Endothelial cell of umbilical vein (primary cell): ENCODE results near the gene ULBP2.

Source experiments
- CTCF ChIP-seq, 2 donors: IDR thresholded peaks; 1 replicate in 1 of 2; 2 replicates in 1 of 2; pipeline ENCODE4 v1.5.1; 2011; ENCODE audit warnings: low read length in 2 of 2, mild to moderate bottlenecking in 2 of 2, moderate library complexity in 2 of 2, control low read depth in 1 of 2, inconsistent platforms in 1 of 2, low read depth in 1 of 2; ENCODE audit not compliant: insufficient read depth in 1 of 2; ENCODE audit errors: extremely low read depth in 1 of 2
- EZH2 ChIP-seq: IDR thresholded peaks from 2 replicates; pipeline ENCODE4 v1.6.1; 2012; ENCODE audit warnings: borderline replicate concordance, low read depth, mild to moderate bottlenecking, moderate library complexity, low read length, inconsistent platforms; ENCODE audit not compliant: severe bottlenecking
- FOS ChIP-seq: IDR thresholded peaks from 2 replicates; pipeline ENCODE4 v1.6.1; 2011; ENCODE audit warnings: mild to moderate bottlenecking, low read length, moderate library complexity, borderline replicate concordance; ENCODE audit not compliant: insufficient read depth
- JUN ChIP-seq: IDR thresholded peaks from 2 replicates; pipeline ENCODE4 v1.6.1; 2011; ENCODE audit warnings: borderline replicate concordance, low read depth; ENCODE audit not compliant: insufficient read length, insufficient read depth
- POLR2A ChIP-seq: IDR thresholded peaks from 2 replicates; pipeline ENCODE4 v1.6.1; 2012; ENCODE audit warnings: low read depth, mild to moderate bottlenecking, control low read depth, low read length
- POLR2AphosphoS5 ChIP-seq: IDR thresholded peaks from 2 replicates; pipeline ENCODE4 v1.6.1; 2012; ENCODE audit warnings: low read depth, mild to moderate bottlenecking, control low read depth, low read length, moderate library complexity; ENCODE audit not compliant: insufficient read depth

- TF ChIP-seq CTCF (IDR thresholded peaks at IDR 0.05; ENCODE audit: extremely low read depth in 1 of 2, insufficient read depth in 1 of 2, low read depth in 1 of 2, low read length in 2 of 2) (no peak), JUN (no peak), POLR2AphosphoS5 (no peak), FOS (no peak), EZH2 (no peak), POLR2A (no peak)
These were observed 25.8 kb downstream of the ULBP2 start for GRCh38 chr6:149967591-149967990.
